ENCODE data around the gene GATA2.

The GATA2 gene

DNA sequence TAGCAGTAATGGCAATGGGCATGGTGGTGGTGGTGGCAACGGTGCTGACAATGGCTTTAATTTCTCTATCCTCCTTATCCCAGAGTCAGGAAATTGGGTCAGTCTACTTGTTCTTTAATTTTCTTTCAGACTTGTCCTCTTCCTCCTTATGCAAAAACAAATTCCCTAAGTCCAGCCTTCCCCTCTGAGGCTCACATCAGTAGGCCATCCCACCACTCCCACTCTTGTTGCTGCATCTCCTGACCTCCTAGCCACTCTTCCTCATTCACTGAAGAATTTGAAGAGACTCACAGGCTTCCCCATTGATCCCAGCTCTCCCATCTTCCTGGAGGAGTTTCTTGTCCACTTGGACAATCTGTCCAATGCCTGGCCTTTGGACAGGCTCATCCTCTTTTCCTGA, 46.2 kb downstream of the GATA2 start:
- H3K4me3 ChIP-seq = no peak overlapping the region
- in situ Hi-C loops (cut with MboI; ENCODE audit: low sequenced_read_pairs) = no loop called here
- H3K27me3 ChIP-seq (ENCODE audit: low read depth) = no peaks in the 10 kb centered on the region; the same call in 1 of the 2 replicates
- H3K9me3 ChIP-seq = no peaks in the 10 kb centered on the region
- H3K4me1 ChIP-seq = no peaks in the 10 kb centered on the region
- DNase-seq (ENCODE audit: low spot score in 2 of 2) = no peak
- H3K36me3 ChIP-seq (replicated peaks) = no peaks in the 10 kb centered on the region

GRCh38 chr3:128445357-128445756, 47.6 kb downstream of the GATA2 start:
- H3K27me3 ChIP-seq (ENCODE audit: low read depth) = no peaks in the 10 kb centered on the region; the same call in none of the 2 replicates
- in situ Hi-C loops (cut with MboI; ENCODE audit: low sequenced_read_pairs) = no loop called here
- no peaks in the 10 kb centered on the region for H3K9me3 ChIP-seq
- H3K36me3 ChIP-seq (replicated peaks) = no peaks in the 10 kb centered on the region
- H3K4me3 ChIP-seq = no peak overlapping the region
- no peaks in the 10 kb centered on the region for H3K4me1 ChIP-seq
- DNase-seq (ENCODE audit: low spot score in 2 of 2) = no peak

GRCh38 chr3:128443771-128444170, 49.2 kb downstream of the GATA2 start:
- no peak for DNase-seq (ENCODE audit: low spot score in 2 of 2)
- Histone ChIP-seq H3K36me3 (replicated peaks) (no peaks in the 10 kb centered on the region), H3K4me1 (no peaks in the 10 kb centered on the region), H3K4me3 (no peak overlapping the region), H3K9me3 (no peaks in the 10 kb centered on the region), H3K27me3 (ENCODE audit: low read depth) (no peaks in the 10 kb centered on the region; the same call in none of the 2 replicates)
- in situ Hi-C loops (cut with MboI; ENCODE audit: low sequenced_read_pairs) = no loop called here

GRCh38 chr3:128442949-128443348, 50.1 kb downstream of the GATA2 start:
- Histone ChIP-seq H3K27me3 (ENCODE audit: low read depth) (no peaks in the 10 kb centered on the region; the same call in none of the 2 replicates), H3K4me3 (no peak overlapping the region), H3K4me1 (no peaks in the 10 kb centered on the region), H3K9me3 (no peaks in the 10 kb centered on the region), H3K36me3 (replicated peaks) (no peaks in the 10 kb centered on the region)
- no peak for DNase-seq (ENCODE audit: low spot score in 2 of 2)
- in situ Hi-C loops (cut with MboI; ENCODE audit: low sequenced_read_pairs) = no loop called here

- no peak overlapping the region for H3K4me3 ChIP-seq
- no peaks in the 10 kb centered on the region for H3K36me3 ChIP-seq (replicated peaks)
- no peaks in the 10 kb centered on the region for H3K4me1 ChIP-seq
- no peak for DNase-seq (ENCODE audit: low spot score in 2 of 2)
- no peaks in the 10 kb centered on the region for H3K9me3 ChIP-seq
- in situ Hi-C loops (cut with MboI; ENCODE audit: low sequenced_read_pairs) = no loop called here
- H3K27me3 ChIP-seq (ENCODE audit: low read depth) = no peaks in the 10 kb centered on the region; the same call in none of the 2 replicates
Measured at GRCh38 chr3:128442070-128442469, 50.9 kb downstream of the GATA2 start.

- no peak overlapping the region for H3K4me3 ChIP-seq
- H3K9me3 ChIP-seq = no peaks in the 10 kb centered on the region
- in situ Hi-C loops (cut with MboI; ENCODE audit: low sequenced_read_pairs) = no loop called here
- H3K4me1 ChIP-seq = no peaks in the 10 kb centered on the region
- no peaks in the 10 kb centered on the region; the same call in none of the 2 replicates for H3K27me3 ChIP-seq (ENCODE audit: low read depth)
- no peaks in the 10 kb centered on the region for H3K36me3 ChIP-seq (replicated peaks)
- DNase-seq (ENCODE audit: low spot score in 2 of 2) = no peak
Measured at GRCh38 chr3:128439226-128439625, 53.8 kb downstream of the GATA2 start.

- Histone ChIP-seq H3K4me3 (no peak overlapping the region), H3K36me3 (replicated peaks) (no peaks in the 10 kb centered on the region)
- in situ Hi-C loops (cut with MboI; ENCODE audit: low sequenced_read_pairs) = no loop called here
Measured at GRCh38 chr3:128438488-128439072, 54.4 kb downstream of the GATA2 start.

DNA sequence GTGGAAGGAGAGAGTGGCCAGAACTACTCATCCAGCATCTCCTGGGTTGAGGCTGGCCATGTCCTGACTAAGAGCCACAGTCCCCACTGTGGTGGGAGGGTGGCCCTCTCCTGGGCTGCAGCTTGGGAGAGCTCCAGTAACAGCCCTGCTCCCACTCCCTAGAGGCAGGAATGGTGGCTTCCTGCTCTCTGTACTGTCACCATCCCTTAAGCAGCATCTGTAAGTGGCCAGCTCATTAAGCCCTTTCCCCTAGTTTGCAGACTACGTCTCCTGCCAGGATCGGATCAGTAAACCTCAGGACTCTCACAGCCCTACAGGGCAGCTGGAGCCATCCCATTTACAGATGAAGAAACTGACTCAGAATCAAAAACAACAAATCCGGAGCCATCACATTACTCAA, 56.8 kb downstream of the GATA2 start:
- no peaks in the 10 kb centered on the region; the same call in none of the 2 replicates for H3K27me3 ChIP-seq (ENCODE audit: low read depth)

More at GRCh38 chr3:128438488-128439072, 54.4 kb downstream of the GATA2 start:
- Histone ChIP-seq H3K4me1 (no peaks in the 10 kb centered on the region), H3K27me3 (ENCODE audit: low read depth) (no peaks in the 10 kb centered on the region; the same call in none of the 2 replicates), H3K9me3 (no peaks in the 10 kb centered on the region)
- DNase-seq (ENCODE audit: low spot score in 2 of 2) = peak in 1 of 2 experiments; percentile 41

GRCh38 chr3:128435561-128435960, 57.4 kb downstream of the GATA2 start:
- H3K9me3 ChIP-seq = no peaks in the 10 kb centered on the region
- H3K4me1 ChIP-seq = peaks cover 12% of the 10 kb centered on the region
- DNase-seq (ENCODE audit: low spot score in 2 of 2) = no peak
- H3K4me3 ChIP-seq = no peak overlapping the region
- H3K27me3 ChIP-seq (ENCODE audit: low read depth) = no peaks in the 10 kb centered on the region; the same call in 1 of the 2 replicates
- H3K36me3 ChIP-seq (replicated peaks) = no peaks in the 10 kb centered on the region
- in situ Hi-C loops (cut with MboI; ENCODE audit: low sequenced_read_pairs) = no loop called here

More for the DNA sequence above, 56.8 kb downstream of the GATA2 start:
- Histone ChIP-seq H3K4me1 (peaks cover 12% of the 10 kb centered on the region), H3K4me3 (no peak overlapping the region), H3K9me3 (no peaks in the 10 kb centered on the region), H3K36me3 (replicated peaks) (no peaks in the 10 kb centered on the region)
- in situ Hi-C loops (cut with MboI; ENCODE audit: low sequenced_read_pairs) = no loop called here
- no peak for DNase-seq (ENCODE audit: low spot score in 2 of 2)

- H3K27me3 ChIP-seq (ENCODE audit: low read depth) = no peaks in the 10 kb centered on the region; the same call in 1 of the 2 replicates
Measured at GRCh38 chr3:128435058-128435457, 57.9 kb downstream of the GATA2 start.

GRCh38 chr3:128434524-128434923, 58.5 kb downstream of the GATA2 start:
- DNase-seq (ENCODE audit: low spot score in 2 of 2) = no peak
- in situ Hi-C loops (cut with MboI; ENCODE audit: low sequenced_read_pairs) = loop anchor here (5.0 kb wide), 1 partner anchor 173 kb away; no protein-coding TSS in a partner anchor
- no peaks in the 10 kb centered on the region; the same call in 1 of the 2 replicates for H3K27me3 ChIP-seq (ENCODE audit: low read depth)
- H3K9me3 ChIP-seq = no peaks in the 10 kb centered on the region
- H3K4me1 ChIP-seq = peaks cover 12% of the 10 kb centered on the region
- H3K36me3 ChIP-seq (replicated peaks) = no peaks in the 10 kb centered on the region
- H3K4me3 ChIP-seq = no peak overlapping the region

More at GRCh38 chr3:128435058-128435457, 57.9 kb downstream of the GATA2 start:
- Histone ChIP-seq H3K9me3 (no peaks in the 10 kb centered on the region), H3K4me1 (peaks cover 12% of the 10 kb centered on the region), H3K4me3 (no peak overlapping the region), H3K36me3 (replicated peaks) (no peaks in the 10 kb centered on the region)
- in situ Hi-C loops (cut with MboI; ENCODE audit: low sequenced_read_pairs) = no loop called here
- DNase-seq (ENCODE audit: low spot score in 2 of 2) = peak in 1 of 2 experiments; percentile 27

DNA sequence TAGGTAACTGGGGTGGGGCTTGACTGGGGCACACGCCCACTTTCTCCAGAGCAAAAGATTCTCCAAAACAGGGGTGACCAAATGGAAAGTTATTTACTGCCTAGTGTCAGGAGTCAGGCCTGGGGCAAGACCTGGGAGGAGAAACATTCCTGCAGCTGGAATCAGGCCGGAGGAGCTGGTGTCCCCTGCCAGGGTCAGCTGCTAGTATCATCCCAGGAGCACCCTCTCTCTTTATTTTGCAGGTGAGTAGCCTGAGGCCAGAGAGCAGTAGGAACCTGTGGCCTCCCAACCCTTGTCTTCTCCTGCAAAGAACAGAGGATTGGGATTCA, 59.2 kb downstream of the GATA2 start:
- in situ Hi-C loops (cut with MboI; ENCODE audit: low sequenced_read_pairs) = loop anchor here (5.0 kb wide), 1 partner anchor 174 kb away; no protein-coding TSS in a partner anchor
- H3K4me3 ChIP-seq = no peak overlapping the region
- peaks cover 12% of the 10 kb centered on the region for H3K4me1 ChIP-seq
- H3K36me3 ChIP-seq (replicated peaks) = no peaks in the 10 kb centered on the region
- no peaks in the 10 kb centered on the region for H3K9me3 ChIP-seq
- no peak for DNase-seq (ENCODE audit: low spot score in 2 of 2)
- H3K27me3 ChIP-seq (ENCODE audit: low read depth) = no peaks in the 10 kb centered on the region

DNA sequence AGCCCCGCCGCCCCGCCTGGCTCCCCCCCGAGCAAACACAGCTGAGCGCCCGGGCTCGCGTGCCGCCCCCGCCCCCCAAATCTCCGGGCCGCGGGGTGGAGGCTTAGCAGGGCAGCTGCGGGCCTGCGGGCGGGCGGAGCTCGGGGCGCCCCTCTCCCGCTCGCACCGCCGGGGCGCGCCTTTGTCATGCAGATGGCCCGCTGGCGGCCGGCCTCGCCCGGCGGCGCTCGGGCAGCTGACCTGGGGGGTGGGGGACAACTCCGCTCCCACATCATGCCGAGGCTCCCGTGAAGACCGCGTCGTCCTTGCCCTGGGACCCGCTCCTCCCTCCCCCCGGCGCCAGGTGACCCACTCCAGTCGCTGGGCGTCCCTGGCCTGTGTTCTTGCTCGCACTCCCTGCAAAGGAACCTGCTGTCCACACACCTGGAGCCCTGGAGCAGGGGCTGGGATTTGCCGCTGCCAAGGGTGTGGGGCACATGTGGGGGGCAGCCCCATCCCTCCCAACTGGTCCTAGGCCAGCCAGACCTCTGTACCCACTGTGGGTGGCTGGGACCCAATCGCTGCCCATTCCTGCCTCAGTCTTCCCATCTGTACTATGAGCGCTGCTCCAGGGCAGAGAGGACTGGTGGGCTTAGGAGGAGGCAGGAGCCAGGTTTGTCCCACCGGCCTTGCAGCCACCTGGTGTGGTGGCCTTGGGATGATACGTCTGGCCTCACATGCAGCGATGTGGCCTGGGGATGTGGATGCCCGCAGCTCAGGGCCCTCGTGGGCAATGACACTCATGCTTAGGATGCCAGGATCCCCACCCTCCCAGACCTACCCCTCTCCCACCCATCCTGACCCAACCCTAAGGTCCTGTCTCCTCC, 59.8 kb downstream of the GATA2 start:
- in situ Hi-C loops (cut with MboI; ENCODE audit: low sequenced_read_pairs) = loop anchor here (5.0 kb wide), 1 partner anchor 174 kb away; no protein-coding TSS in a partner anchor
- Histone ChIP-seq H3K4me3 (peak overlapping the region; percentile 19), H3K36me3 (replicated peaks) (no peaks in the 10 kb centered on the region), H3K4me1 (peaks cover 12% of the 10 kb centered on the region), H3K9me3 (no peaks in the 10 kb centered on the region), H3K27me3 (ENCODE audit: low read depth) (no peaks in the 10 kb centered on the region)
- DNase-seq (ENCODE audit: low spot score in 2 of 2) = peak; percentile 45 to 79
